B cell (primary cell): Measurements from ENCODE around the gene CEMIP2. TPM values are rescaled to one million over a fixed set of nuclear protein-coding genes. Genes with fewer than 3 reads are reported as not detected.

Experiments
- ATAC-seq: fragments of 200-7000 bp; cut with Tn5 transposase; one replicate; pipeline ENCODE4 v1.10.0; 2021; ENCODE audit warnings: low read depth, mild to moderate bottlenecking, moderate number of reproducible peaks, moderate library complexity
- CTCF ChIA-PET: fragments of 350-600 bp; sonication (Branson Sonifier 250); formaldehyde crosslinking; loops from one replicate; lab custom pipeline; 2021; ENCODE audit warnings: antibody characterized with exemption, inconsistent platforms; lab: Charles Lee
- POLR2A ChIA-PET: fragments of 350-600 bp; sonication (Branson Sonifier 250); formaldehyde crosslinking; loops from one replicate; lab custom pipeline; 2021; ENCODE audit warnings: antibody characterized with exemption; lab: Charles Lee
- DNase-seq: peaks from one replicate; pipeline ENCODE4 v3.0.0; 2013
- H2AFZ ChIP-seq: 2 replicates; pipeline ENCODE4 v1.6.1; 2012; ENCODE audit warnings: mild to moderate bottlenecking, low read depth, low read length; ENCODE audit not compliant: insufficient read depth, poor library complexity, severe bottlenecking
- H3K27ac ChIP-seq, 2 donors: 1 replicate in 1 of 2; 2 replicates in 1 of 2; pipeline ENCODE4 v1.5.1; 2012 to 2013; ENCODE audit warnings: low read length in 2 of 2, mild to moderate bottlenecking in 2 of 2, moderate library complexity in 1 of 2
- H3K27me3 ChIP-seq, 4 experiments: fragments of 200-600 bp in 1 of 4; sonication (generic) in 1 of 4; replicated peaks in 1 of 4; 1 replicate in 2 of 4; 2 replicates in 2 of 4; pipeline versions ENCODE4 v1.6.1 to v1.7.0; 2013 to 2016; ENCODE audit warnings: low read length in 3 of 4, mild to moderate bottlenecking in 2 of 4, mixed read lengths in 1 of 4, moderate library complexity in 1 of 4; ENCODE audit not compliant: insufficient read depth in 4 of 4, control insufficient read depth in 3 of 4; ENCODE audit errors: control extremely low read depth in 1 of 4
- H3K36me3 ChIP-seq, 2 experiments: replicated peaks in 1 of 2; 1 replicate in 1 of 2; 2 replicates in 1 of 2; pipeline versions ENCODE4 v1.6.1 to v1.7.1; 2013; ENCODE audit warnings: low read length in 1 of 2; ENCODE audit not compliant: insufficient read depth in 2 of 2, control insufficient read depth in 1 of 2; ENCODE audit errors: control extremely low read depth in 1 of 2, extremely low read depth in 1 of 2
- H3K4me1 ChIP-seq, 2 donors: fragments of 200-600 bp in 1 of 2; sonication (generic) in 1 of 2; 1 replicate in 1 of 2; 2 replicates in 1 of 2; pipeline versions ENCODE4 v1.5.1 to v1.6.1; 2013 to 2017; ENCODE audit warnings: low read length in 2 of 2; ENCODE audit not compliant: control insufficient read depth in 2 of 2, insufficient read depth in 2 of 2
- H3K4me2 ChIP-seq: replicated peaks from 2 replicates; pipeline ENCODE3; 2012; ENCODE audit warnings: mild to moderate bottlenecking, low read depth, low read length; ENCODE audit not compliant: poor library complexity, severe bottlenecking
- H3K4me3 ChIP-seq, 5 experiments: fragments of 200-600 bp in 1 of 5; sonication (generic) in 1 of 5; 1 replicate in 3 of 5; 2 replicates in 2 of 5; pipeline versions ENCODE4 v1.5.1 to v1.7.0; 2011 to 2016; ENCODE audit warnings: low read length in 4 of 5, mild to moderate bottlenecking in 4 of 5, low read depth in 2 of 5, control low read depth in 1 of 5, moderate library complexity in 1 of 5; ENCODE audit not compliant: insufficient read depth in 1 of 5; ENCODE audit errors: control extremely low read depth in 1 of 5, extremely low read depth in 1 of 5
- H3K79me2 ChIP-seq: fragments of 200-600 bp; sonication (generic); one replicate; pipeline ENCODE4 v1.6.0; 2016; ENCODE audit warnings: low read length; ENCODE audit not compliant: control insufficient read depth, insufficient read depth
- H3K9ac ChIP-seq: fragments of 200-600 bp; sonication (generic); 2 replicates; pipeline ENCODE4 v1.6.1; 2017; ENCODE audit warnings: mild to moderate bottlenecking, low read length, moderate library complexity
- H3K9me3 ChIP-seq, 3 donors: one replicate each; pipeline versions ENCODE4 v1.6.1 to v1.7.1; 2013; ENCODE audit warnings: low read length in 2 of 3; ENCODE audit not compliant: control insufficient read depth in 2 of 3, insufficient read depth in 1 of 3; ENCODE audit errors: control extremely low read depth in 1 of 3
- H4K20me1 ChIP-seq: 2 replicates; pipeline ENCODE4 v1.6.0; 2012; ENCODE audit warnings: mild to moderate bottlenecking, low read length; ENCODE audit not compliant: insufficient read depth, control insufficient read depth, poor library complexity, severe bottlenecking
- H3K27ac Mint-ChIP-seq: one replicate; pipeline ENCODE4 v1.8.0; 2021; ENCODE audit warnings: mixed read lengths
- H3K27me3 Mint-ChIP-seq: one replicate; pipeline ENCODE4 v1.8.0; 2021; ENCODE audit warnings: mixed read lengths
- H3K4me1 Mint-ChIP-seq: one replicate; pipeline ENCODE4 v1.8.0; 2021; ENCODE audit warnings: mixed read lengths
- H3K4me3 Mint-ChIP-seq: one replicate; pipeline ENCODE4 v1.8.0; 2021; ENCODE audit warnings: mixed read lengths
- H3K9me3 Mint-ChIP-seq: one replicate; pipeline ENCODE4 v1.8.0; 2022; ENCODE audit warnings: mixed read lengths; ENCODE audit not compliant: insufficient read depth
- EZH2 ChIP-seq: IDR thresholded peaks from 2 replicates; pipeline ENCODE4 v1.6.1; 2012; ENCODE audit warnings: borderline replicate concordance, low read depth, mild to moderate bottlenecking, moderate library complexity, low read length; ENCODE audit not compliant: insufficient read depth, poor library complexity, severe bottlenecking
- whole genome bisulfite sequencing: methylation state at CpG from one replicate; pipeline ENCODE4 v1.1.5; 2013; ENCODE audit warnings: missing lambda C conversion rate; ENCODE audit not compliant: insufficient coverage; 5-methylcytosine and 5-hydroxymethylcytosine counted together
- intact Hi-C: fragments of 100-400 bp; cut with micrococcal nuclease; formaldehyde crosslinking; loops from one replicate; pipeline ENCODE4 v1.10.0; 2022
- polyA plus RNA-seq: library from polyadenylated mRNA; depleted of rRNA; stranded (reverse); fragments of >200 nt; gene quantifications from 2 replicates; pipeline ENCODE4 v1.2.3, GENCODE V29; 2012
- total RNA-seq, 2 donors: library from RNA; stranded (reverse); fragments of 120-200 nt in 1 of 2; gene quantifications; 1 replicate in 1 of 2; 2 replicates in 1 of 2; pipeline versions ENCODE4 v1.2.3 to v1.2.4, GENCODE V29; 2013 to 2022
- TF ChIP-seq, protein P1 (sequence below): fragments of 200-600 bp; IDR thresholded peaks from one replicate; pipeline ENCODE4 v1.8.0; 2022; ENCODE audit warnings: antibody characterized with exemption, mild to moderate bottlenecking

CEMIP2 gene
- total and polyA plus RNA-seq, 2 donors (not counting 1 experiment from before 2014, with no cell fraction given): 35.4 to 90.6 TPM

DNA sequence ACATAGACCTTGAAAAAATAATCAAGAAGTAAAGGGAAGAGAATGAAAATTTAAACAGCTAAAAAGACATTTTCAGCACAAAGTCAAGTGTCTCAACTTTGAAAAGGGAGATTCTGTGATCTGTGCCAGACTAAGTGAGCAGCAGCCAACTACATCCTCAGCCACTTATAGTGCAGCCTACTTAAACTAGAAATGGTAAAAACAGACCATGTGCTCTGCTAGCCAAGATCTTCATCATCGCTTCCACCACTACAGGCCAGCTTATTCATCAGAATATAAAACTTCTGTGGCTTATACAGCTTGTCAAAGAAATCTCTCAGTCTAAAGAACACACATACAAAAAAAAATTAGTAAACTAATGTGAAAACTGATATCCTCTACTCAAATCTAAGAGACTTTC is 63.5 kb downstream of the CEMIP2 start:
- no peak for ATAC-seq
- Mint-ChIP-seq H3K27me3 (no peaks in the 10 kb centered on the region), H3K27ac (no peak overlapping the region), H3K4me1 (no peaks in the 10 kb centered on the region), H3K4me3 (no peak overlapping the region), H3K9me3 (no peaks in the 10 kb centered on the region)
- Histone ChIP-seq H3K9me3 (no peaks in the 10 kb centered on the region), H3K79me2 (no peaks in the 10 kb centered on the region), H3K36me3 (peaks cover 14 to 68% of the 10 kb centered on the region in 2 experiments), H3K9ac (no peak overlapping the region), H3K4me2 (no peak overlapping the region), H3K4me3 (no peak overlapping the region), H3K4me1 (no peaks in the 10 kb centered on the region), H3K27me3 (no peaks in the 10 kb centered on the region), H4K20me1 (no peaks in the 10 kb centered on the region), H3K27ac (no peak overlapping the region), H2AFZ (no peak overlapping the region)
- no CpG with 5 or more reads among the region's 1 CpG for WGBS
- no peak for DNase-seq
- intact Hi-C loops: no loop called here
- ChIA-PET POLR2A (no interaction called here), CTCF (interaction anchor here (1.5 kb wide), 1 partner anchor 11 kb away, joined by 4 read pairs; no protein-coding TSS in a partner anchor)
- TF ChIP-seq, protein P1, sequence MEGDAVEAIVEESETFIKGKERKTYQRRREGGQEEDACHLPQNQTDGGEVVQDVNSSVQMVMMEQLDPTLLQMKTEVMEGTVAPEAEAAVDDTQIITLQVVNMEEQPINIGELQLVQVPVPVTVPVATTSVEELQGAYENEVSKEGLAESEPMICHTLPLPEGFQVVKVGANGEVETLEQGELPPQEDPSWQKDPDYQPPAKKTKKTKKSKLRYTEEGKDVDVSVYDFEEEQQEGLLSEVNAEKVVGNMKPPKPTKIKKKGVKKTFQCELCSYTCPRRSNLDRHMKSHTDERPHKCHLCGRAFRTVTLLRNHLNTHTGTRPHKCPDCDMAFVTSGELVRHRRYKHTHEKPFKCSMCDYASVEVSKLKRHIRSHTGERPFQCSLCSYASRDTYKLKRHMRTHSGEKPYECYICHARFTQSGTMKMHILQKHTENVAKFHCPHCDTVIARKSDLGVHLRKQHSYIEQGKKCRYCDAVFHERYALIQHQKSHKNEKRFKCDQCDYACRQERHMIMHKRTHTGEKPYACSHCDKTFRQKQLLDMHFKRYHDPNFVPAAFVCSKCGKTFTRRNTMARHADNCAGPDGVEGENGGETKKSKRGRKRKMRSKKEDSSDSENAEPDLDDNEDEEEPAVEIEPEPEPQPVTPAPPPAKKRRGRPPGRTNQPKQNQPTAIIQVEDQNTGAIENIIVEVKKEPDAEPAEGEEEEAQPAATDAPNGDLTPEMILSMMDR: no peak
- TF ChIP-seq EZH2: no peak

DNA sequence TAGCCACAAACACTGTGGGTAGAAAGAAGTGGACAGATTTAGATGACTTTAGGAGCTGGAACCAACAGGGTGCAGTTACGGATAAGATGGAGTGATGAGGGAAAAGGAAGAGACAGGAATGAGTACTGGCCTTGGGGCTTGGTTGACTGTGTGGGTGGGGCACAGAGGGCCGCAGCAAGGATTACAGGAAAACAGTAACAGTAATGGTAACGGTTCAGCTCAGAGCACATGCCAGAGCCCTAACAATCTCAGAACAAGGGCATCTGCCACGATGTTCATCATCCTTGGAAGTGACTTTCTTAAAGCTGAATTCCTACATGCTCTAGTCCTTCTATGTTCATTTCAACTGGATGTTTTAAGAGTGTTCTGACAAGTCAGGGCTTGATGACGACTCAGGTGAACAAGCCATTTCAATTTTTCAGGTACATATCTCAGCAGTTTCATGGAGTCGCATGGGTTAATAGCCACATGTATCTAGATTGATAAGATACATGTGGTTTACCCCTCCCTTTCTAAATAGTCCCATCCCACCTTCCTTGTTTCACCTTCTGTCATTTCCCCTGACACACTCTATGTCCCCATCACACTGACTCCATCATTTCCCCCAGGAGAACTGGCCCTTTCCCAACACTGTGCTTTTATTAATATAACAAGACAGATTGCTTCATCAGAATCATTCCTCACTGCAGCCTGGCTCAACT is 65.0 kb downstream of the CEMIP2 start:
- no peak overlapping the region for H3K9ac ChIP-seq
- no peaks in the 10 kb centered on the region for H4K20me1 ChIP-seq
- CTCF ChIA-PET: interaction anchor here (1.2 kb wide), 1 partner anchor 17 kb away, joined by 3 read pairs; no protein-coding TSS in a partner anchor
- Mint-ChIP-seq H3K27me3 (no peaks in the 10 kb centered on the region), H3K27ac (no peak overlapping the region), H3K4me3 (no peak overlapping the region), H3K4me1 (peaks cover 2% of the 10 kb centered on the region), H3K9me3 (no peaks in the 10 kb centered on the region)
- ATAC-seq: no peak
- H3K36me3 ChIP-seq: peaks cover 15 to 71% of the 10 kb centered on the region in 2 experiments
- no peak overlapping the region for H3K27ac ChIP-seq
- no peak for TF ChIP-seq EZH2
- TF ChIP-seq, protein P1: no peak
- no peak for DNase-seq
- H2AFZ ChIP-seq: no peak overlapping the region
- no peak overlapping the region for H3K4me3 ChIP-seq
- intact Hi-C loops: no loop called here
- no peaks in the 10 kb centered on the region for H3K27me3 ChIP-seq
- H3K4me1 ChIP-seq: no peaks in the 10 kb centered on the region
- POLR2A ChIA-PET: no interaction called here
- H3K79me2 ChIP-seq: no peaks in the 10 kb centered on the region
- 96% methylated on average over 4 of the region's 6 CpGs for WGBS
- H3K9me3 ChIP-seq: no peaks in the 10 kb centered on the region
- H3K4me2 ChIP-seq: no peak overlapping the region
